HepG2 (cell line): ENCODE data around the gene SAXO2. TPM values are rescaled to one million over a fixed set of nuclear protein-coding genes. Genes with fewer than 3 reads are reported as not detected.
"Not testable (repeated sequence)": the region's sequence is repeated elsewhere in the genome, so short reads cannot be mapped to it uniquely, and the experiment has no call there.

Experiments
- ATAC-seq: fragments of 200-7000 bp; cut with Tn5 transposase; 3 replicates; pipeline ENCODE4 v1.9.1; 2020; ENCODE audit warnings: mild to moderate bottlenecking, moderate library complexity
- BruUV-seq: library from RNA; stranded (reverse); fragments of 400-500 nt; replicated peaks from 2 replicates; lab custom pipeline; 2021; lab: Mats Ljungman, UMichigan
- CTCF ChIA-PET: fragments of 300-600 bp; formaldehyde crosslinking; extraction: SDS; loops from one replicate; lab custom pipeline; 2021; ENCODE audit warnings: low total read pairs, inconsistent platforms, low intra/inter-chr PET ratio; lab: Yijun Ruan, JAX
- POLR2A ChIA-PET: fragments of 350-600 bp; sonication (Branson Sonifier 250); formaldehyde crosslinking; loops from one replicate; lab custom pipeline; 2020; ENCODE audit warnings: antibody characterized with exemption, inconsistent platforms; lab: Yijun Ruan, JAX
- DNase-seq: peaks from one replicate; pipeline ENCODE4 v3.0.0-alpha.2; 2015; ENCODE audit warnings: low spot score
- FAIRE-seq: peaks from 3 replicates; lab custom pipeline; 2011; peaks lifted over from hg19 to GRCh38; lab: Jason Lieb, UNC
- H2AFZ ChIP-seq: one replicate; pipeline ENCODE4 v1.6.1; 2011; ENCODE audit warnings: low read length, inconsistent platforms
- H3K27ac ChIP-seq: fragments of 300-600 bp; 3 replicates; pipeline ENCODE4 v1.8.0; 2011; ENCODE audit warnings: mixed run types, mild to moderate bottlenecking, mixed read lengths, low read length, inconsistent platforms; ENCODE audit not compliant: insufficient read depth; ENCODE audit errors: extremely low read length
- H3K27me3 ChIP-seq, 2 experiments: fragments of 200-600 bp in 1 of 2; 2 replicates in 1 of 2; 3 replicates in 1 of 2; pipeline versions ENCODE4 v1.6.0 to v1.8.0; 2011; ENCODE audit warnings: low read length in 2 of 2, mild to moderate bottlenecking in 2 of 2, moderate library complexity in 2 of 2, inconsistent platforms in 1 of 2; ENCODE audit not compliant: insufficient read depth in 2 of 2, control insufficient read depth in 1 of 2
- H3K36me3 ChIP-seq, 2 experiments: fragments of 200-600 bp in 1 of 2; replicated peaks in 1 of 2; 2 replicates in 1 of 2; 3 replicates in 1 of 2; pipeline versions ENCODE4 v1.5.1 to v1.8.0; 2011; ENCODE audit warnings: low read length in 2 of 2, inconsistent platforms in 1 of 2; ENCODE audit not compliant: insufficient read depth in 2 of 2, control insufficient read depth in 1 of 2
- H3K4me1 ChIP-seq: 2 replicates; pipeline ENCODE4 v1.5.1; 2012; ENCODE audit warnings: low read length, inconsistent platforms; ENCODE audit not compliant: insufficient read depth
- H3K4me2 ChIP-seq: 2 replicates; pipeline ENCODE4 v1.6.0; 2011; ENCODE audit warnings: low read depth, low read length, inconsistent platforms
- H3K4me3 ChIP-seq, 3 experiments: fragments of 200-600 bp in 1 of 3; sonication (generic), shearing (Covaris generic) in 1 of 3; replicated peaks in 1 of 3; 2 replicates each; pipeline ENCODE4 v1.5.1; 2011 to 2016; ENCODE audit warnings: low read length in 3 of 3, inconsistent platforms in 2 of 3, low read depth in 2 of 3, mild to moderate bottlenecking in 2 of 3, control low read depth in 1 of 3, mixed read lengths in 1 of 3; ENCODE audit not compliant: insufficient read depth in 1 of 3
- H3K79me2 ChIP-seq: one replicate; pipeline ENCODE4 v1.6.1; 2011; ENCODE audit warnings: low read length, inconsistent platforms; ENCODE audit not compliant: insufficient read depth
- H3K9ac ChIP-seq: 2 replicates; pipeline ENCODE4 v1.6.0; 2011; ENCODE audit warnings: mild to moderate bottlenecking, low read depth, low read length, inconsistent platforms; ENCODE audit not compliant: insufficient read depth
- H3K9me3 ChIP-seq: 2 replicates; pipeline ENCODE4 v1.5.1; 2012; ENCODE audit warnings: mild to moderate bottlenecking, low read length
- H4K20me1 ChIP-seq: 2 replicates; pipeline ENCODE4 v1.6.0; 2011; ENCODE audit warnings: inconsistent platforms, mild to moderate bottlenecking, low read length, moderate library complexity; ENCODE audit not compliant: insufficient read depth
- FIP1L1 ChIP-seq: fragments of 200-400 bp; formaldehyde crosslinking; IDR thresholded peaks from 2 replicates; pipeline ENCODE4 v1.6.1; 2018; ENCODE audit warnings: low read depth, mild to moderate bottlenecking, low read length, moderate library complexity, borderline replicate concordance; ENCODE audit not compliant: insufficient read depth
- KMT2B ChIP-seq: IDR thresholded peaks from 2 replicates; pipeline ENCODE4 v1.6.1; 2016; ENCODE audit warnings: missing genetic modification reagents, missing compliant biosample characterization
- U2AF1 ChIP-seq: fragments of 200-400 bp; formaldehyde crosslinking; optimal IDR thresholded peaks from 2 replicates; pipeline ENCODE3; 2017; ENCODE audit warnings: mild to moderate bottlenecking, low read depth, low read length
- YY1 ChIP-seq: IDR thresholded peaks from 2 replicates; pipeline ENCODE4 v1.6.1; 2011; ENCODE audit warnings: low read length, low read depth, moderate library complexity, mild to moderate bottlenecking; ENCODE audit not compliant: insufficient read depth, insufficient replicate concordance
- WGBS: methylation state at CpG from one replicate; pipeline ENCODE4 v1.1.6; 2017; ENCODE audit warnings: low lambda C conversion rate; 5-methylcytosine and 5-hydroxymethylcytosine counted together
- in situ Hi-C: cut with HindIII; loops from 2 replicates; pipeline ENCODE4 v1.10.0; 2017; ENCODE audit warnings: low pct_unique_long_range_greater_than_20kb; ENCODE audit not compliant: extremely low pct_ligation_motif_present
- intact Hi-C: fragments of 100-400 bp; cut with micrococcal nuclease; formaldehyde crosslinking; loops from one replicate; pipeline ENCODE4 v1.10.0; 2022; ENCODE audit not compliant: unreplicated experiment
- polyA plus RNA-seq, 8 experiments: library from polyadenylated mRNA; depleted of rRNA in 3 of 8; stranded (reverse) in 7 of 8; unstranded in 1 of 8; fragments of >200 nt; fragmentation: Illumina TruSeq in 4 of 8; extraction: Trizol in 4 of 8; gene quantifications; 2 replicates each; pipeline versions ENCODE4 v1.2.1 to v1.2.3, GENCODE V29; 2011 to 2016; ENCODE audit warnings: low read depth in 4 of 8, missing spikeins in 1 of 8, mixed read lengths in 1 of 8; ENCODE audit not compliant: insufficient read depth in 1 of 8
- total RNA-seq, 5 experiments: library from RNA; depleted of rRNA; stranded (reverse); fragments of >200 nt; fragmentation: Illumina TruSeq; extraction: Trizol; gene quantifications; 2 replicates each; pipeline ENCODE4 v1.2.3, GENCODE V29; 2016; ENCODE audit warnings: low read depth in 1 of 5
- TF ChIP-seq, protein P1 (sequence below): sonication (generic); formaldehyde crosslinking; IDR thresholded peaks from 2 replicates; pipeline ENCODE4 v1.4.0; 2020; ENCODE audit warnings: mild to moderate bottlenecking, missing genetic modification reagents
- TF ChIP-seq, protein P2 (sequence below): sonication (generic); formaldehyde crosslinking; IDR thresholded peaks from 2 replicates; pipeline ENCODE4 v1.9.0; 2021; ENCODE audit warnings: missing genetic modification reagents, borderline replicate concordance

Gene SAXO2
- total and polyA plus RNA-seq, 2 of the 13 experiments (the other 11 are each of a cell fraction or from before 2014, with no cell fraction given): 0.01 to 1.5 TPM

DNA sequence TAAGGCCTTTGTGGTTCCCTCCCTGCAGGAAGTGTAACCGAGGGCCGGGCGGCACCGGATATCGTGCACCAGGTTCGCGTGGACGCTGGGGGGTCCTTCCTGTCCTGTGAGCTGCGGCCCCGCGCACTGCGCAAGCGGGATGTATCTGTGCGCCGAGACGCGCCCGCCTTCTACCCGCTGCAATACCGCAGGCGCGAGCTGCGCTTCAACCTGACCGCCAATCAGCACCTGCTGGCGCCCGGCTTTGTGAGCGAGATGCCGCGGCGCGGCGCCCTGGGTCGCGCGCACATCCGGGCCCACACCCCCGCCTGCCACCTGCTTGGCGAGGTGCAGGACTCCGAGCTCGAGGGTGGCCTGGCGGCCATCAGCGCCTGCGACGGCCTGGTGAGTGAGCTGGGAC, 35.9 kb downstream of the SAXO2 start:
- H3K27me3 ChIP-seq: peaks cover 0 to 2% of the 10 kb centered on the region in 2 experiments; a peak in 2 of 5 replicates
- intact Hi-C loops: no loop called here
- no peaks in the 10 kb centered on the region for H3K4me1 ChIP-seq
- POLR2A ChIA-PET: no interaction called here
- no peak for DNase-seq
- no peaks in the 10 kb centered on the region for H3K79me2 ChIP-seq
- H3K4me2 ChIP-seq: no peak overlapping the region
- no peaks in the 10 kb centered on the region for H3K9me3 ChIP-seq
- no peak overlapping the region for H3K4me3 ChIP-seq
- 93% methylated on average over 9 of the region's 44 CpGs for WGBS
- in situ Hi-C loops: no loop called here
- no peaks in the 10 kb centered on the region for H4K20me1 ChIP-seq
- no TSS peak for BruUV-seq
- H3K9ac ChIP-seq: no peak overlapping the region
- no peak overlapping the region for H2AFZ ChIP-seq
- CTCF ChIA-PET: no interaction called here
- no peaks in the 10 kb centered on the region for H3K36me3 ChIP-seq
- ATAC-seq: no peak
- TF ChIP-seq, protein P1, sequence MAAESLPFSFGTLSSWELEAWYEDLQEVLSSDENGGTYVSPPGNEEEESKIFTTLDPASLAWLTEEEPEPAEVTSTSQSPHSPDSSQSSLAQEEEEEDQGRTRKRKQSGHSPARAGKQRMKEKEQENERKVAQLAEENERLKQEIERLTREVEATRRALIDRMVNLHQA (CRISPR knock-in tag): no peak
- TF ChIP-seq YY1 (no peak), U2AF1 (no peak), KMT2B (CRISPR knock-in tag) (no peak), FIP1L1 (no peak)
- TF ChIP-seq, protein P2, sequence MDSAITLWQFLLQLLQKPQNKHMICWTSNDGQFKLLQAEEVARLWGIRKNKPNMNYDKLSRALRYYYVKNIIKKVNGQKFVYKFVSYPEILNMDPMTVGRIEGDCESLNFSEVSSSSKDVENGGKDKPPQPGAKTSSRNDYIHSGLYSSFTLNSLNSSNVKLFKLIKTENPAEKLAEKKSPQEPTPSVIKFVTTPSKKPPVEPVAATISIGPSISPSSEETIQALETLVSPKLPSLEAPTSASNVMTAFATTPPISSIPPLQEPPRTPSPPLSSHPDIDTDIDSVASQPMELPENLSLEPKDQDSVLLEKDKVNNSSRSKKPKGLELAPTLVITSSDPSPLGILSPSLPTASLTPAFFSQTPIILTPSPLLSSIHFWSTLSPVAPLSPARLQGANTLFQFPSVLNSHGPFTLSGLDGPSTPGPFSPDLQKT: no peak
- TF ChIP-seq, all 625 proteins: peak for 0
- no peak overlapping the region for H3K27ac ChIP-seq
- no peak for FAIRE-seq

DNA sequence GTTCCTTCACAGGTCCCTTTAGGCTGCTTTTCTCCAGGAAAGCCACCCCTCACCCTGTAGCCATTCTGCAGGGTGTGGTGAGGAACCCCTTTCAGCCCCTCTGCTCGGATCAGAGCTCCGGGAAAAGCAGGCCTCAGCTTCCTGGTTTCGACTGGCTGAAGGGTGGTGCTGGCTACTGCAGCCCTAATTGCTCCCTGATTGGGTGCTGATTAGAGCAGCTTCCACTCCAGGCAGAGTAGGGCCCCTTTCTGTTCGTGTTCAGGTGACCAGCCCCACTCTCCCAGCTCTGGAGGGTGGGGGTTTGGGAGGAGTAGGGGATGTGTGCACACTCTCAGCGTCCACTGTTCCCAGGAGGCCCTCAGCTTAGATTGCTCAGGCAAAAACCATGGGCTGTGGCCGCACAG, 36.9 kb downstream of the SAXO2 start:
- ATAC-seq: peak; percentile 63
- H3K4me1 ChIP-seq, H4K20me1 ChIP-seq, CTCF ChIA-PET, H3K36me3 ChIP-seq, POLR2A ChIA-PET, H3K9ac ChIP-seq, DNase-seq, in situ Hi-C loops, BruUV-seq, H3K27ac ChIP-seq, intact Hi-C loops, H3K4me2 ChIP-seq, FAIRE-seq, H3K79me2 ChIP-seq, H3K27me3 ChIP-seq, H3K4me3 ChIP-seq, H2AFZ ChIP-seq, H3K9me3 ChIP-seq: not testable (repeated sequence)
- WGBS: 0% methylated on average over 1 of the region's 6 CpGs

DNA sequence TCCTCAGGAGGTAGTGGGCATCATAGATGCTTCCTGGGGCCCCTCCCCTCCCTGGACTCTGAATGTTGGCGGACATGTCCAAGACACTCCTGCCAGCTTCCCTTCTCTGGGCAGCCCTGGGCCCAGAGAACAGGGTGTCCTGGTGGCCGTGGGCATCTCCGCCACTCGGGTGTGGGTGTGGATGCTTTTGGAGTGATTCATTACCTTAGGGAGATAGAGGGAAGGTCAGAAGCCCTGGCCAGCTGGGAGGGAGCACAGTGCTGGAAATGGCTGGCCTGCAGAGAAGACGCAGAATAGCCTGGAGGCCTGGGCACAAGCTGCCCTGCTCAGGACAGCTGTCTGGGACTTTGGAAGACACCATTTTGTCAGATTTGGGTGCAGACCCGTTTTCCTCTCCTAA, 37.7 kb downstream of the SAXO2 start:
- H3K79me2 ChIP-seq, POLR2A ChIA-PET, DNase-seq, H3K27me3 ChIP-seq, H3K36me3 ChIP-seq, ATAC-seq, H3K4me1 ChIP-seq, H2AFZ ChIP-seq, FAIRE-seq, intact Hi-C loops, H3K9ac ChIP-seq, H4K20me1 ChIP-seq, H3K4me3 ChIP-seq, H3K27ac ChIP-seq, in situ Hi-C loops, H3K9me3 ChIP-seq, H3K4me2 ChIP-seq, BruUV-seq, CTCF ChIA-PET: not testable (repeated sequence)
- WGBS: 32% methylated on average over 6 of the region's 6 CpGs
